ENCODE measurements around the gene TNFRSF19. TPM values are rescaled to one million over a fixed set of nuclear protein-coding genes. Genes with fewer than 3 reads are reported as not detected.
A peak's percentile ranks its signal among the peaks of the same experiment; 100 is the strongest.

Gene TNFRSF19
- total RNA-seq, 1 experiment from 2014 or later = 0.06 TPM

GRCh38 chr13:23643338-23644125 lies 73.3 kb downstream of the TNFRSF19 start:
- H3K4me3 ChIP-seq (ENCODE audit: low read depth, low read length, poor library complexity, severe bottlenecking) = no peak overlapping the region
- POLR2A ChIA-PET (ENCODE audit: low non-redundant PET) = no interaction called here
- no peaks in the 10 kb centered on the region for H3K36me3 ChIP-seq (ENCODE audit: insufficient read depth, low read length, poor library complexity, severe bottlenecking)
- no TSS peak for BruUV-seq (replicated peaks)
- H3K27ac ChIP-seq (ENCODE audit: low read depth, low read length, poor library complexity, severe bottlenecking) = no peak overlapping the region
- H3K4me1 ChIP-seq (ENCODE audit: insufficient read depth, low read length, poor library complexity, severe bottlenecking) = no peaks in the 10 kb centered on the region
- CTCF ChIA-PET = no interaction called here
- TF ChIP-seq, protein P1, sequence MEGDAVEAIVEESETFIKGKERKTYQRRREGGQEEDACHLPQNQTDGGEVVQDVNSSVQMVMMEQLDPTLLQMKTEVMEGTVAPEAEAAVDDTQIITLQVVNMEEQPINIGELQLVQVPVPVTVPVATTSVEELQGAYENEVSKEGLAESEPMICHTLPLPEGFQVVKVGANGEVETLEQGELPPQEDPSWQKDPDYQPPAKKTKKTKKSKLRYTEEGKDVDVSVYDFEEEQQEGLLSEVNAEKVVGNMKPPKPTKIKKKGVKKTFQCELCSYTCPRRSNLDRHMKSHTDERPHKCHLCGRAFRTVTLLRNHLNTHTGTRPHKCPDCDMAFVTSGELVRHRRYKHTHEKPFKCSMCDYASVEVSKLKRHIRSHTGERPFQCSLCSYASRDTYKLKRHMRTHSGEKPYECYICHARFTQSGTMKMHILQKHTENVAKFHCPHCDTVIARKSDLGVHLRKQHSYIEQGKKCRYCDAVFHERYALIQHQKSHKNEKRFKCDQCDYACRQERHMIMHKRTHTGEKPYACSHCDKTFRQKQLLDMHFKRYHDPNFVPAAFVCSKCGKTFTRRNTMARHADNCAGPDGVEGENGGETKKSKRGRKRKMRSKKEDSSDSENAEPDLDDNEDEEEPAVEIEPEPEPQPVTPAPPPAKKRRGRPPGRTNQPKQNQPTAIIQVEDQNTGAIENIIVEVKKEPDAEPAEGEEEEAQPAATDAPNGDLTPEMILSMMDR (conservative IDR thresholded peaks at IDR 0.05; ENCODE audit: low read depth, low read length) = no peak
- no peak for TF ChIP-seq EZH2 (IDR thresholded peaks at IDR 0.05; ENCODE audit: borderline replicate concordance, low read depth, low read length, poor library complexity, severe bottlenecking)
- peaks cover 4% of the 10 kb centered on the region for H3K27me3 ChIP-seq (replicated peaks; ENCODE audit: insufficient read depth, low read depth, low read length, poor library complexity)
- intact Hi-C loops (cut with micrococcal nuclease; ENCODE audit: unreplicated experiment) = no loop called here
- H3K9me3 ChIP-seq (ENCODE audit: low read depth, low read length, poor library complexity, severe bottlenecking) = no peaks in the 10 kb centered on the region
- DNase-seq (ENCODE audit: low spot score) = peak; percentile 19

GRCh38 chr13:23644126-23644419 lies 73.9 kb downstream of the TNFRSF19 start:
- H3K9me3 ChIP-seq (ENCODE audit: low read depth, low read length, poor library complexity, severe bottlenecking) = no peaks in the 10 kb centered on the region
- ChIA-PET CTCF (no interaction called here), POLR2A (ENCODE audit: low non-redundant PET) (no interaction called here)
- BruUV-seq (replicated peaks) = no TSS peak
- no peak for TF ChIP-seq EZH2 (IDR thresholded peaks at IDR 0.05; ENCODE audit: borderline replicate concordance, low read depth, low read length, poor library complexity, severe bottlenecking)
- TF ChIP-seq, protein P1 (conservative IDR thresholded peaks at IDR 0.05; ENCODE audit: low read depth, low read length) = no peak
- no peak overlapping the region for H3K27ac ChIP-seq (ENCODE audit: low read depth, low read length, poor library complexity, severe bottlenecking)
- DNase-seq (ENCODE audit: low spot score) = no peak
- peaks cover 9% of the 10 kb centered on the region for H3K27me3 ChIP-seq (replicated peaks; ENCODE audit: insufficient read depth, low read depth, low read length, poor library complexity)
- H3K4me3 ChIP-seq (ENCODE audit: low read depth, low read length, poor library complexity, severe bottlenecking) = no peak overlapping the region
- intact Hi-C loops (cut with micrococcal nuclease; ENCODE audit: unreplicated experiment) = no loop called here
- H3K36me3 ChIP-seq (ENCODE audit: insufficient read depth, low read length, poor library complexity, severe bottlenecking) = no peaks in the 10 kb centered on the region
- no peaks in the 10 kb centered on the region for H3K4me1 ChIP-seq (ENCODE audit: insufficient read depth, low read length, poor library complexity, severe bottlenecking)

DNA sequence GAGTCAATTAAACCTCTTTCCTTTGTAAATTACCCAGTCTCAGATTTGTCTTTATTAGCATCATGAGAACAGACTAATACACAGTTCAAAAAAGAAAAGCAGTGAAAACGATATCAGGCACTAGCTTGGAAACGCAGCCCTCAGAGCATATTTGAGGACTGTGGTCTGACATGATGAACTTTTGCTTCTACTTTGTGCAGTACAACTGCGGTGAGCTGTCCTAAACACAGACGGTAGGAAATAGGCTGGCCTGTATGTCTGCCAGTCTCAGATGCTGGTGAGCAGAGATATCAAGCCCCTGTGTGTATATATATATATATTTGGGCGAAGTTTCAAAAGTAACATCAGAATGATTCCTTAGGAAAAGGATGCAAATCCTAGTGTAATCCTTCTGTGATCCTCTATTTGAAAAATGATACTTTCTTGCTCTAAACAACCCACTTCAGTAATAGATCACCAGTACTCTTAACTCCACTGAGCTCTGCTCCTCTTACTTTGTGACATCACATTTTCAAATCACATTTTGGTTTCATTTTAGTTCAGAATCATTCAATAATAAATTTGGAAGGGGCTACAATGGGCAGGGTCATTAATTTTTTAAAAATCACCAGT lies 74.4 kb downstream of the TNFRSF19 start:
- H3K9me3 ChIP-seq (ENCODE audit: low read depth, low read length, poor library complexity, severe bottlenecking) = no peaks in the 10 kb centered on the region
- H3K27ac ChIP-seq (ENCODE audit: low read depth, low read length, poor library complexity, severe bottlenecking) = no peak overlapping the region
- no peak for TF ChIP-seq EZH2 (IDR thresholded peaks at IDR 0.05; ENCODE audit: borderline replicate concordance, low read depth, low read length, poor library complexity, severe bottlenecking)
- TF ChIP-seq, protein P1 (conservative IDR thresholded peaks at IDR 0.05; ENCODE audit: low read depth, low read length) = no peak
- intact Hi-C loops (cut with micrococcal nuclease; ENCODE audit: unreplicated experiment) = no loop called here
- no peak for DNase-seq (ENCODE audit: low spot score)
- H3K27me3 ChIP-seq (replicated peaks; ENCODE audit: insufficient read depth, low read depth, low read length, poor library complexity) = peaks cover 15% of the 10 kb centered on the region
- POLR2A ChIA-PET (ENCODE audit: low non-redundant PET) = no interaction called here
- no peak overlapping the region for H3K4me3 ChIP-seq (ENCODE audit: low read depth, low read length, poor library complexity, severe bottlenecking)
- H3K36me3 ChIP-seq (ENCODE audit: insufficient read depth, low read length, poor library complexity, severe bottlenecking) = no peaks in the 10 kb centered on the region
- no TSS peak for BruUV-seq (replicated peaks)
- no peaks in the 10 kb centered on the region for H3K4me1 ChIP-seq (ENCODE audit: insufficient read depth, low read length, poor library complexity, severe bottlenecking)
- CTCF ChIA-PET = no interaction called here
